GM12892 (cell line): Measurements from ENCODE around the gene CLSTN2.

Experiments
- POLR2A ChIP-seq: IDR thresholded peaks from 2 replicates; pipeline ENCODE4 v1.6.1; 2011; ENCODE audit warnings: low read depth, low read length, control low read depth
- POLR2AphosphoS5 ChIP-seq: IDR thresholded peaks from 2 replicates; pipeline ENCODE4 v1.6.1; 2011; ENCODE audit warnings: low read depth, low read length, control low read depth
- TAF1 ChIP-seq: IDR thresholded peaks from 2 replicates; pipeline ENCODE4 v1.6.1; 2011; ENCODE audit warnings: low read depth, mild to moderate bottlenecking, control low read depth, low read length, borderline replicate concordance

DNA sequence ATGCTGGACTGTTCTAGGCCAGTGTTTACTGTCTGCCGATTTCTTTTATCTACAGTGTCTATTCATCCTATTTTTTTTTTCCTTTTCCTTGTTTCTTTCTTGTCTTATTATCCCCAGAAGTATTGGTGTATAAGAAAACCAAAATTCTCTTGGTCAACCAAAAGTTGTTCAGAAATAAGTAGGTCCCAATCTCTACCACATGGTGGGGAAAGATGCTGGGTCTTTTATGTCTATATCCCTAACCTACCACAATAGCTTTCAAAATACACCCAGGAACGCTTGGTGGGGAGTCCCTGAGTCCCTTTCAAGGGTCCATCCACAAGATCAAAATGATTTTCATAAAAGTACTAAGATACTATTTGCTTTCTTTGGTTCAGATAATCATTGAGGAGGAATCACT lies 225.6 kb downstream of the CLSTN2 start:
- no peak for TF ChIP-seq POLR2AphosphoS5
- TF ChIP-seq POLR2A = no peak
- TF ChIP-seq TAF1 = no peak
